Endothelial cell of hepatic sinusoid (primary cell): Measurements from ENCODE around the gene RAB20.
"Not testable (repeated sequence)": the region's sequence is repeated elsewhere in the genome, so short reads cannot be mapped to it uniquely, and the experiment has no call there.

Experiments used
- in situ Hi-C: cut with HindIII; loops from 2 replicates; pipeline ENCODE4 v1.10.0; 2017; ENCODE audit warnings: low sequenced_read_pairs

The RAB20 gene

GRCh38 chr13:110561344-110562035 lies at the start of gene RAB20:
Gene RAB20 (minus strand): TSS chr13:110561722. CDS start chr13:110561519, 203 bp downstream.
- in situ Hi-C loops = no loop called here

GRCh38 chr13:110610955-110611595 lies 49.6 kb upstream of the RAB20 start:
- in situ Hi-C loops = loop anchor here (5.0 kb wide), 1 partner anchor 201 kb away; no protein-coding TSS in a partner anchor

DNA sequence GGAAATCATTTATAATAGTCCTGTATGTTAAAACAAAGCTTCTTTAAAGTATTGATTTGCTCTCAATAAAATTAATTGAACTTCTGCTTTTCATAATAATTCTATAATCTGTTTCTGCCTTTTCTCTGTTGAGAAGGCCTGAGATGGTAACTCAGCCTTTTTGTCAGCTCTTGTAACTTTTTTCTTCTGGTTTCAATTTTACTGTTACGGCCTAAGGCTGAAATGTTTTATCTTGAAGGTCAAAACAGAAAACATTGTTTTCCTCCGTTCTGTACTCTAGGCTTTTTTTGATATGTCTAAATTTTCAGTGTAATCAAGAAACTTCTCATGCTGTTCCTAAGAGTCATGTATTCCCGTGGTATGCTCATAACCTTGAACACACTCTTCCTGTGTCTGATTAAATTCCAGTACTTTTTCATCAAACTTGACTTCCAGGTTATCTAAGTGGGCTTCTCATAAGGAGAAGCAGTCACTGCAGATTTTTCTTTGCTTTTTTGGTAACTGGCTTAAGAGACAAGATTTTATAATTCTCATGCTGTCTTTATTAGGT lies 46.2 kb upstream of the RAB20 start:
- in situ Hi-C loops = no loop called here

DNA sequence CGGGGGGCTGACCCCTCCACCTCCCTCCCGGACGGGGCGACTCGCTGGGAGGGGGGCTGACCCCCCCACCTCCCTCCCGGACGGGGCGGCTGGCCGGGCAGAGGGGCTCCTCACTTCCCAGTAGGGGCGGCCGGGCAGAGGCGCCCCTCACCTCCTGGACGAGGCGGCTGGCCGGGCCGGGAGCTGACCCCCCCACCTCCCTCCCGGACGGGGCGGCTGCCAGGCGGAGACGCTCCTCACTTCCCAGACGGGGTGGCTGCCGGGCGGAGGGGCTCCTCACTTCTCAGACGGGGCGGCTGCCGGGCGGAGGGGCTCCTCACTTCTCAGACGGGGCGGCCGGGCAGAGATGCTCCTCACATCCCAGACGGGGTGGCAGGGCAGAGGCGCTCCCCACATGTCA lies 44.8 kb upstream of the RAB20 start:
- in situ Hi-C loops = not testable (repeated sequence)

- in situ Hi-C loops = no loop called here
Observed at GRCh38 chr13:110605132-110605531, 43.6 kb upstream of the RAB20 start.

GRCh38 chr13:110600980-110601379 lies 39.5 kb upstream of the RAB20 start:
- in situ Hi-C loops = no loop called here

GRCh38 chr13:110600261-110600819 lies 38.8 kb upstream of the RAB20 start:
- in situ Hi-C loops = no loop called here

DNA sequence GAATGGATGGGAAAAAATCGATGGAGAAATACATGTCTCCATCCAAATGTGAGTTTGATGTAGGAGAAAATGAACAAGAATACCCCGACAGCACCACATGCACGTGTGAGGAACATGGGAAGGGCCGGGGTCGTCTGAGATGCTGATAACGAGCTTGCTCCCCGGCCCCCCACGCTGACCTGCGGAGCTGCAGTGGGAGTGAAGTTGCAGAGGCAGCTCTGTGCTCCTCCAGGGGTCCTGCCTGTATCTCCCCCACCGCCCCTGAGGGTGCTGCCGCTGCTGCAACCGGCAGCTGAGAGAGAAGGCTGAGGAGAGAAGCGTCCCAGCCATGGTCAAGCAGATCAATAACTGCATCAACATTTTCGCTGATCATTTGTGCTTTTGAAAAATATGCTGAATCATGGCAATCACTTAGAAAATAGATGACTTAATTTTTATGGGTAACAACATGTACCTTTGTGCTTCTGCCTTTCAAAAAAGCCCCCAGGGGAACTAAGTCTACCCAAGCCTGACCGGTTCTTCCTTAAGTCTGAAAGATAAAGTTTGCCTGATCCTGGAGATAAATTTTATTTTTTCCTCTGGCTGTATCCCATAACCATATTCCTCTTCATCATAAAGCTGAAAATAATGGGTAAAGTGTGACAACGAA lies 35.6 kb upstream of the RAB20 start:
- in situ Hi-C loops = no loop called here

GRCh38 chr13:110593430-110594130 lies 32.1 kb upstream of the RAB20 start:
- in situ Hi-C loops = no loop called here

DNA sequence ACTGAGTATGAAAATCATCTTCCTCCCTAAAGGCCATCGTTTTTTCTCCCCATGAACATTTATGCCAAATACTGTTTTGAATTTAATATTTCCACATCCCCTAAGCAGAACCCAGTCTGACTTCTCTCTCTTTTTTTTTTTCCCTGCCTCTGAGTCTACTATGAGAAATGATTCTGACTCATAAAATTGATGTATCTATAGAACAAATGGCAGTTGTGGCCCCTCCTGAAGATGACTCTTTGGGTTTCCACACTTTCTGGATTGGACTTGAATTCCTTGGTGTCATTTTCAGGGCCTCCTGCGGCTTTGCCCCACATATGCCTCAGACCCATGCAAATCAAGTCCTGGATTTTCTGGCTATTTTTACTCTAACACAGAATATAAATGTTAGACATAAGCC lies 31.1 kb upstream of the RAB20 start:
- in situ Hi-C loops = no loop called here

DNA sequence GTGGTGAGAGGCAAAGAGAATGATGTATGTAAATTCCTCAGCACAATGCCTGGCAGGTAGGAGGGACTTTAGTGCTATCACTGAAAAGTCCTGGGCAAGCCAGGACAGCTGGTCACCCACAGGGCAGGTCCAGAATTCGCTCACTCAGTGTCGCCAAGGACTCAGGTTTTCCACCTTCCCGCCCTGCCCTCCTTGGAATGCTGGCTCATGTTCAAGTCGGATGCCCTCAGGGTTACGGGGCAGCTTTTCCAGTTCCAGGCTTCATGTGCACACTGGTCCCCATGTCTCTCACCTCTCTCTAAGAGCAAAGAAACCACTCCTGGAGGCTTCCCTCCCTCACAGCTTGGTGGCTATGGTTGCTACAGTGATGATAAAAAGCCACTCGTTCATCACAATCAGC lies 29.1 kb upstream of the RAB20 start:
- in situ Hi-C loops = no loop called here

GRCh38 chr13:110589793-110590390 lies 28.4 kb upstream of the RAB20 start:
- in situ Hi-C loops = no loop called here

- in situ Hi-C loops = no loop called here
Observed at GRCh38 chr13:110583178-110583865, 21.8 kb upstream of the RAB20 start.

GRCh38 chr13:110582421-110582954 lies 21.0 kb upstream of the RAB20 start:
- in situ Hi-C loops = no loop called here

DNA sequence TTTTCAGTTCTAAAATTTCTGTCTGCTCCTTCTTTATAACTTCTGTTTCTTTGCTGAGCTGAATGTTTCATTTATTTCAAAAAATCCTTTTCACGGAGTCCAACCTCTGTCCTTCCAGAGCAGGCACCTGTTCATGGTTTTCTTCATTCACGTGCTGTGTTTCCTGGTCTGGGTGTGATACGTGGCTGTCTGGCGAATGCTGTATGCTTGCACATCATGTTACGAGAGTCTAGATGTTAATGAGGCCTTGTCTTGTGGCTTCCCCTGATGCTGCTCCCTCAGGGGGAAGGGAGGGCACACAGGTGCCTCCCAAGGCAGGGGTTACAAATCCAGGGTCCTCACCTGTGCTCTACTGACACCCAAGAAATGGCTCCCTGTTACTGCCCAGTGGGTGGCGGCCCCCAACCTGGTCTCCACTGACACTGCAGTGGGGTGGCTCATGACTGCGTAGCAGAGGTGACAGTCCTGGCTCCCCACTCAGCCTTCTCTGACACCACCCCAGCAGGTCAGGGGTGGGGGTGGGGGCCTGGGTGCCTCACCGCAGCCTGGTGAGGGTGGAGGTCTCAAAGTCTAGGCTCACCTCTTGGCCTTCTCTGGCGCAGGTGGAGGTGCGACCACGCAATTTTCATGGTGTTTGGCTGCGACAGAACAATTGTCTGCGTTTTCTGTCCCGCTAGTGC lies 20.1 kb upstream of the RAB20 start:
- in situ Hi-C loops = no loop called here

- in situ Hi-C loops = no loop called here
Observed at GRCh38 chr13:110580800-110581199, 19.3 kb upstream of the RAB20 start.

GRCh38 chr13:110578363-110578762 lies 16.8 kb upstream of the RAB20 start:
- in situ Hi-C loops = no loop called here

GRCh38 chr13:110576736-110577476 lies 15.4 kb upstream of the RAB20 start:
- in situ Hi-C loops = no loop called here

DNA sequence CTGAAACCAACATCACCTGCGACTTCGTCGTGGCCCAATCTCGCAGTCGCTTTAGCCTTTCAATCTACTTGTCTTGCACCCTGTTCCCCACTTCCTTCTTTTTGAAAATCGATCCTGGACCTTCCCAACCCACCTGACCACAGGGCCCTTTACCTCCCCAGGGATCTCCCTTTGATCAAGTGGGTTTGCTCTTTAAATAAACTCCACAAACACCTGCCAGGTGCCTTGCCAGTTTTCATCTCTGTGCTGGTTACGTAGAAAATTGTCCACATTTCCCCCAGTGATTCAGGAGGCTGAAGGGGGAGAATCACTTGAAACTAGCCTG lies 14.5 kb upstream of the RAB20 start:
- in situ Hi-C loops = no loop called here
